SIG-M5 treated with dmso at 0.1 percent for 504 hours (cell line): ENCODE data around the gene LTA.
"Not testable (repeated sequence)": the region's sequence is repeated elsewhere in the genome, so short reads cannot be mapped to it uniquely, and the experiment has no call there.

Experiments
- DNase-seq: peaks from one replicate; lab custom pipeline; 2025; ENCODE audit not compliant: unreplicated experiment; lab: John Stamatoyannopoulos, UW

LTA gene

DNA sequence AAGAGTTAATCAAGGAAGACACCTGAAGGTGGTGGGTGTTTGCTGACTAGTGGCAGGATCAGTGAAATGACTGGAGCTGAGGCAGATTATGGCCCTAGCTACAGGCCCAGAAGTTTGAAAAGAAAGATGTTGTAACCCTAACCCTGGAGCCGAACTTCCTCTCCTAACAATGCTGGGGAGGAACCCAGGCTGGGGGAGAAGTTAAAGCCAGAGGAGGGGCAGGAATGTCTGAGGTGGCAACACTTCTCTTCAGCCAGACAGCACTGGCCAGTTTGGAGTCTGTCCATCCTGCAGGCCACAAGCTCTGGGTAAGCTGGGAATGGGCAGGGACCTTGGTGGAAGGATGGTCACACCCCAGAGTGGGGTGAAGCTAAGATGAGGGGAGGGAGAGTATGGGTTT, 13.9 kb downstream of the LTA start, which contains the start of gene LST1:
Gene LST1, plus strand, starts transcription at position 270 of the 400 bp plus-strand sequence. CDS start 1,023 bp downstream, outside the sequence.
- DNase-seq = peak; percentile 97

DNA sequence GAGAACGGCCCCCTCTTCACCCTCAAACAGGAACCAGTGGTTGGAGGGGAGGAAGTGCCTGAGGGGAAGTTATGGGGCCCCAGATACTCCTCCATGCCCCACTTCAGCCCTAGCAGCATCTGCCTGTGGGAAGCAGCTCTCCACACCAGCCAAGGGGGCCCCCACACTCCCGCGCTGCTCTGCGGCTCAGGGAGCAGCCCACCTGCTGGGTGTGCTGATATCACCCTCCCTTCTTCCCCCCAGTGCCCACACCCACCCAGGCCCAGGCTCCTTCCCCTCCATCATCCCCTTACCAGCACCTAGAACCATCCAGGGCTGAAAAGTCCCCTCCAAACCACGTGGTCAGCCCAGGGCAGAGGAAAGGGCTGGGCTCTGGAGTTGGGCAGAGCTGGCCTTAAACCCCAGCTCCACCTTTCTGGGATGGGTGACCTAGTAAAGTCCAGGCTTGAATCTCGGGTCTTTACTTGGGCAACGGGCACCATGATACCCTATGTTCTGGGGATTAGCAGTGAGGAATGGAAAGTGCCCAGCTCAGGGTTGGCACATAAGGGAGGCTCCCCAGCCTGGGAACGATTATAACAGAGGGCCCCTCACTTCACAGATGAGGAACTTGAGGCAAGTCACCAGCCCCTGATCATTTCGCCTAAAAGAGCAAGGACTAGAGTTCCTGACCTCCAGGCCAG, 14.7 kb downstream of the LTA start:
- peak; percentile 96 for DNase-seq

DNA sequence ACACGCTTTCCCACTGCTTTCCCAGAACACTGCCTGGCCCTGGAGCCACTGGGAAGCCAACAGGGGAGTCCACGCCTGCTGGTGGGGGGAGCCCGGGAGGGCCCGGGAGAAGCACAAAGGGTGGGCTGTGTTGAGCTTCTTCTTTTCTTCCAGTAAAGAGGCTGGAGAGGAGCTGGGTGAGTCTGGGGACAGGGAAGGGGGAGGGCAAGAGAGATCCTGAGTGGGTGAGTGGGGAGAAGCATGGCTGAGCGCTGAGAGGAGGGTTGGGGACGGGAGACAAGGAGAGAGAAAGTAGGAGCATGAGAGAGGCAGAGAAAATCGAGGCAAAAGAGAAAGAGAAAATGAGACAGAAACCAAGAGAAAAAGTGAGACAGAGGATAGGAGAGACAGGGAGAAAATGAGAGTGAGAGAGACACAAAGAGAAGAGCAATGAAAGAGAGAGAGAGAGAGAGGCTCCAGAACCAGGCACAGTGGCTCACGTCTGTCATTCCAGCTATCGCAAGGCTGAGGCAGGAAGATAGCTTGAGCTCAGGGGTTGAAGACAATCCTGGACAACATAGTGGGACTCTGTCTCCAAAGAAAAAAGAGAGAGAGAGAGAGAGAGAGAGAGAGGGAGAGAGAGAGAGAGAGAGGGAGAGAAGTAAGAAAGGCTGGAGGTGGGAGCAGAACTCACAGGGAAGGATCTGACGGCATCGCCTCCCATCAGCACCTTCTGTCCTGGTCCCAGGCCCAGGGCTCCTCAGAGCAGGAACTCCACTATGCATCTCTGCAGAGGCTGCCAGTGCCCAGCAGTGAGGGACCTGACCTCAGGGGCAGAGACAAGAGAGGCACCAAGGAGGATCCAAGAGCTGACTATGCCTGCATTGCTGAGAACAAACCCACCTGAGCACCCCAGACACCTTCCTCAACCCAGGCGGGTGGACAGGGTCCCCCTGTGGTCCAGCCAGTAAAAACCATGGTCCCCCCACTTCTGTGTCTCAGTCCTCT, 16.0 kb downstream of the LTA start:
- no peak for DNase-seq

DNA sequence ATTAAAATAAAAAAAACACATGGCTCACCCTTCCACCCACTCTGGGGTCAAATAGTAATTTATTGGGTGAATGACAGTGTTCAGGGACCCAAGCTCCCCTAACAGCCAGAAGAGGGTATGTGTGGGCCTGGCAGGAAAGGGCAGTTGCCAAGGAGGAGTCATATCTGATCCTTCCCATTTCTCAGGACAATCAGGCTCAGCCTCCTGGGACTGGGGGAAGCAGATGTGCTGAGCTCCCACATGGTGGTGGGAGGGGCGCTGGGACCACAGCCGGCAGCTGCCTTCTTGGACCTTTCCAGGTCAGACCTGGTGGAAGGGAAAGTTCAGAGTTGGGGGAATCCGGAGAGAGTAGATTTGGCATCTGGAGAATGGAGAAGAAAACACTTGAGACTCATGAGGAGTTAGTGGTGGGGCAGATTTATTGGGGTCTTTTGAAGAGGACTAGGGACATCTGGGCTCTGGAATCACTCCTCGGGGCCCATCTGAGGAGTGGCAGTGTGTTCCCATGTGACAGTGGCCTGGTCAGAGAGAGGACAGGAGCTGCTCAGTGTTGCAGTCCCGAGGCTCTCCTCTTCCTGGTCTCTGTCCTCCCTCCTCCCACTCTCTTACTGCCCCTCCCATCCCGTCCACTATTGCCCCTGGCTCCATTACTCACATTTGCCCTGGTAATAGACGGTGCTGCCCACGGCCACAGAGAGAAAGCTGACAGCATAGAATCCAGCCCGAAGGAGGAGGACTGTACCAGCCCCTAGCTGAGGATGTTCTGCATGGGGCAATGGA, 17.0 kb downstream of the LTA start:
- DNase-seq = no peak

DNA sequence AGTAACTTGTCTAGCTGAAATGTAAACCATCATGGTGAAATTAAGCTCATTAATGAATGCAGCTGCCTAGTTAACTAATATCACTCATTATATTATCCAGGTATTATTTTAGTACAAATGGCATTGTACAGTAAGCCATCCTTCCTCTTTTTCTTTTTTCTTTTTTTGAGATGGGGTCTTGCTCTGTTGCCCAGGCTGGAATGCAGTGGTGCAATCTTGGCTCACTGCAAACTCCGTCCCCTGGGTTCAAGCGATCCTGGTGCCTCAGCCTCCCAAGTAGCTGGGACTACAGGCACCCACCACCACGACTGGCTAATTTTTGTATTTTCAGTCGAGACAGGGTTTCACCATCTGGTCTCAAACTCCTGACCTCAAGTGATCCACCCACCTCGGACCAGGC, 18.6 kb downstream of the LTA start:
- DNase-seq = not testable (repeated sequence)

DNA sequence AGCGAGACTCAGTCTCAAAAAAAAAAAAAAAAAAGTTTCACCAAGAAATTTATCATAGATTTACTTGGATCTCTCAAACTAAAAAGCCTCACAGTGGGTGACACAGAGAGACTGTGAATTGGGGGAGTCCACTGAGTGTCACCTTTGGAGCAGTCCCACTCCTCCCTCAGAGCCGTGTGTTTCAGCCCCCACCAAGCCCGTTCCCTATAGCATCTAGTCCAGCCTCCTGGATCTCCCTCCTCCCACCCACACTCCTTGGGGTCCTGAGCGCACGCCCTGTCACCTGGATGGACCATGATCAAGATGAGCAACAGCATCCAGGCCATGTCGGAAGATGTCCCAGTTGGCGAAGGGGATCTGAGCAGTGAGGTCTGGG, 20.3 kb downstream of the LTA start:
- DNase-seq = no peak

DNA sequence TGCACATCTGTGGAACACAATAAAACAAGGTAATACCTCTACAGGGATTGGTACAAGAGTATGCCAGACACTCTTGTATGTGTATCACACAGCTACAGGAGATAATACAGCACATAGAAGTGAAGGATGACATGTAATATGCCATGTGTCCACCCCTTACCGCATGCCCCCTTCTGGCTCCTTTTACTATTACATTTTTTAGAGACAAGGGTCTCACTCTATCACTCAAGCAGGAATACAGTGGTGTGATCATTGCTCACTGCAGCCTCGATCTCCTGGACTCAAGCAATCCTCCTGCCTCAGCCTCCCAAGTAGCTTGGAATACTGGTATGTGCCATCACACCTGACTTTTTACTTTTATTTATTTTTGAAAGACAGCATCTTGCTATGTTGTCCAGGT, 24.9 kb downstream of the LTA start:
- peak; percentile 77 for DNase-seq

DNA sequence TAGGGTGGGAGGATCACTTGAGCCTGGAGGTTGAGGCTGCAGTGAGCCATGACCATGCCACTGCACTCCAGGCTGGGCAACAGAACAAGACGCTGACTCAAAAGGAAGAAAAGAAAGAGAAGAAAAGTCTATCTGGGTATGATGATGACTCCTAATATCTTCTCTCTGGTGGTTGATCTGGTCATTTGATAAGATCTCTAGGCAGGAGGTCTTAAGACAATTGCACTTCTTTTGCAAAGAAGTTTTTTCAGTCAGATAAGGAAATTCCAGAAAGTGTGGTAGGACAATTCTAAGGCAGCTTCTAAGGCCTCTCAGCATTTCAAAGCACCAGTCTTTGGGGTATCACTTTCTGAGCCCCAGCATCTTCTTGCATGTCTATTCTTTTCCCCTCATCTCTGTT, 35.2 kb downstream of the LTA start:
- no peak for DNase-seq

DNA sequence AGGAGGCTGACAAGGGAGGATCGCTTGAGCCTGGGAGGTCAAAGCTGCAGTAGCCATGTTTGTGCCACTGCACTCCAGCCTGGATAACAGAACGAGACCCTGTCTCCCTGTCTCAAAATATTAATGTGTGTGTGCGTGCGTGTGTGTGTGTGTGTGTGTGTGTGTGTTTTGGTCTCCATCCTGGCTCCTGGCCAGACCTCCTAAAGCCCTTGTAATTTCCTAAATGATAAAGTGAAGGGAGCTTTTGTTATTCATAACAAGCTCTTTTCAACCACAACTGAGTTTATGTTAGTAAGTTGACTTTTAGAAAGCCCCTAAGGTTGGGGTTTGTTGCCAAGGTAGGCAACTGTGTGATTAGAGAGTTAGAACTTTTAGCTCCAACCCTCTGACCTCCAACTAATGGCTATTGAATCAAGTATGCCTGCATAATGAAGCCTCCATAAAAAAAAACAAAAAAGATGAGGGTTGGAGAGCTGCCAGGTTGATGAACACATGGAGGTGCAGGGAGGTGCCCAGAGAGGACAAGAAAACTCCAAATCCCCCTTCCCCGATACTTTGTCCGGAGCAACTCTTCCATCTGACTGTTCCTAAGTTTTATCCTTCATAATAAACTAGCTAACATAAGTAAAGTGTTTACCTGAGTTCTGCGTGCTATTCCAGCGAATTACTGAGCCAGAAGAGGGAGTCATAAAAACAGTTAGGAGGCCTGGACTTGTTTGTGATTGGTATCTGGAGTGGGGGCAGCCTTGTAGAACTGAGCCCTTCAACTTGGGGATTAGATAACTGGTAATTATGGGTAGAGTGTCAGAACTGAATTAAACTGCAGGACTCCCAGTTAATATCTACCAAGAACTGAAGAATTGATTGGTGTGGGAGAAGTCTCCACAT, 37.7 kb downstream of the LTA start:
- no peak for DNase-seq

DNA sequence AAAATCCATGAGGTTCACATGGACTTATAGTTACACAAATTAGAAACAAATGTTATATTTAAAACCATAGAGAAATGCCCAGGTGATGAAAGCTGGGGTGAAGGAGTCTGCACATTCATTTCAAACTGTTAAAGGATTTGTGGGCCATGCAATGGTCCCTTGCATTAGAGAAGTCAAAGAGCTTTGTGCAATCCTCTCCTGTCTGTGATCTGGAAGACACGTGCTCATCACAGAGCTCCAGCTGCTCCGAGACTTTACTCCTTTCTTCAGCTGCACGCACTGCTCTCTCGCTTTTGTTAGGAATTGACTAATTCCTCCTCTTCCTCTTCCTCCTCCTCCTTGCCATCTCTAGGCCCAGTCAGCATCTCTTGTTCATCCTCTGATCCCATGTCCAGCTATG, 38.9 kb downstream of the LTA start:
- DNase-seq = peak; percentile 54

DNA sequence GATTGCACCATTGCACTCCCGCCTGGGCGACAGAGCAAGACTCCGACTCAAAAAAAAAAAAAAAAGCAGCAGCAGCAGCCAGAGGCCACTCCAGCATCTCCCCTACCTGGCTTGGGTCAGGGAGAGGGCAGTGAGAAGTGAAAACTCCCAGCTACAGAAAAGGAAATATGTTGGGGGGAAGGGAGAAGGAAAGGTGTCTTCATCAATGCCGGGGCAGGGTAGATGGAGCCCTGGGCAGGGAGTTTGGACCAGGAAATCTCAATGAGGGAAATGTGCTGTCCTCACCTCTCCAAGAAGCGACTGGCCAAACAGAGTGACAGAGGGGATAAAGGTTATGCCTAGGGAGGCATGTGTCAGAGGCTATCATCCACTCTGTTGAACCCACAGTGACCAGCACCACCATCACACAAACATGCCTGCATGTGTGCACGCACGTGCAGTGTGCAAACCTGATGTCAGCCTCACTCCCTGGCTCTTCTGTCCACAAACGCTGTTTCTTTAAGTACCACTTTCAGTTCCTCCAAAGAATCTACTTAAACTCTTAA, 42.1 kb downstream of the LTA start:
- DNase-seq = peak; percentile 73

DNA sequence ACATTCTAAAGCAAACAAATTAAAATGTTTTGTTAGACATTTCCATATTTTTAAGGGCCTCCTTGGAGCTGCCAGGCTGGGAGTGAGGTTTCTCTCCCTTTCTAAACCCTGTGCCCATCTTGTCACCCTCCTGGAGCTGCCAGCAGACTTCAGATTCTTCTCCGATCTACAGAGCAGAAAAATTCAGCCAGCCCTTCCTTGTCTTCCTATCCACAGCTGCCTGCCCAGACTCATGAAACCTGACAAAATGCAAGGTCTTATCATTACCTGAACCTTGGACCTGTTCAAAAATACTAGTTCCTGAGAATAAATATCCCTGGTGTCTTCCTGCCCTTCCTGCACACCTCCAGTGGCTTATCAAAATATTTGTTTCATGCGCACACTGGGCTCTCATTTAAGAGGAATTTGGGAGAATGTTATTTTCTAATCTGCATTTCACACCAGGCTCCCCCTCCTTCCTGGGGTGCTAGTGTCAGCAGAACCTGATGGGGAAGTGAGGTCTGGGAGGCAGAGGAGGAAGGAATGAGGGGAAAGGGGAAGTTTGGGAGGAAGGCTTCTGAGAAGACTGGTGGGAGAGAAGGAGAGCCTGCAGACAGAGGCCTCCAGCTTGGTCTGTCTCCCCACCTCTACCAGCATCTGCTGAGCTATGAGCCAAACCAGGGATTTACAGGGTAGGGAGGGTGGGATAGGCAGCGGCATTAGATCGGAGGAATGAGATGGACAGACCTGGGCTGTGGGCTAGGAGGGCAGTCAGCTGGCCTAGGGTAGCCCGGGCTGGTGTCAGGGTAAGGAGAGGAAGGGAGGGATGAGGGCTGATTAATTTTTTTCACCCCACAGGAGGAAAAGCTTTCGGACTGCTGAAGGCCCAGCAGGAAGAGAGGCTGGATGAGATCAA, 42.8 kb downstream of the LTA start, which contains the start of gene AIF1:
Gene AIF1, plus strand, starts transcription at position 551 of the 895 bp plus-strand sequence. Its CDS starts 96 bp downstream, at position 647.
- DNase-seq = peak; percentile 61

DNA sequence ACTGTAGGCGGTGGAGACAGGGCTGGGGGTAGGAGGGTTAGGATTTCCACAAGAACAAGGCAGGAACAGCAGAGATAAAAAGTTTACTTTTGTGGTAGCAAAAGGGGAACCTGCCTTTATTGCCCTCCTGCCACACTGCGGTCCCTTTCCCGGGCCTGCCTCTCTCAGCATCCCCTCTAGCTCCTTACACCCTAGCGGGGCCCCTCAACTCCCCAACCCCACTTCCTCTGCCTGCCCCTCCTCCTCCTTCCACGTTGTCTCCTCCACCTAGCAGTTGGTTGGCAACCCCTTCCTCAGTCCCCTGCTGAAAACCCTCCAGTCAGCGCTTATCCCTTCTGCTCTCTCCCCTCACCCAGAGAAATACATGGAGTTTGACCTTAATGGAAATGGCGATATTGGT, 43.7 kb downstream of the LTA start:
- DNase-seq = peak; percentile 92

DNA sequence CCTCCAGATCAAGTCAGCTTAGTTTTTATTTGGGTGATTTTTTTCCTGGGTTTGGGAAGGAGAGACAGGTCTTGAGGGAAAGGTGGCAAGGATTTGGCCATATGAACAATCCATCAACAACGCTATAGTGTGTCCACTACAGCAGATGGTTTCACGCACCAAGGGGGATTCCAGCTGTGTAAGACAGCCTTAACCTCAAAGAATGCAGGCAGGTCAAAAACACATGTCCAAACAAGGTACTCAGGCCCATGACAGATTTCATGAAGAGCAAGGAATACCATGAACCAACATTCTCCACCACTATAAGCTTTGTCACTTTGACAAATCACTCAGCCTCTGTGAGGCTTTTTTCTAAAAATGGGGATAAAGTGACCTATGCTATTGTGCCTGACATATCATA, 44.9 kb downstream of the LTA start:
- DNase-seq = no peak

DNA sequence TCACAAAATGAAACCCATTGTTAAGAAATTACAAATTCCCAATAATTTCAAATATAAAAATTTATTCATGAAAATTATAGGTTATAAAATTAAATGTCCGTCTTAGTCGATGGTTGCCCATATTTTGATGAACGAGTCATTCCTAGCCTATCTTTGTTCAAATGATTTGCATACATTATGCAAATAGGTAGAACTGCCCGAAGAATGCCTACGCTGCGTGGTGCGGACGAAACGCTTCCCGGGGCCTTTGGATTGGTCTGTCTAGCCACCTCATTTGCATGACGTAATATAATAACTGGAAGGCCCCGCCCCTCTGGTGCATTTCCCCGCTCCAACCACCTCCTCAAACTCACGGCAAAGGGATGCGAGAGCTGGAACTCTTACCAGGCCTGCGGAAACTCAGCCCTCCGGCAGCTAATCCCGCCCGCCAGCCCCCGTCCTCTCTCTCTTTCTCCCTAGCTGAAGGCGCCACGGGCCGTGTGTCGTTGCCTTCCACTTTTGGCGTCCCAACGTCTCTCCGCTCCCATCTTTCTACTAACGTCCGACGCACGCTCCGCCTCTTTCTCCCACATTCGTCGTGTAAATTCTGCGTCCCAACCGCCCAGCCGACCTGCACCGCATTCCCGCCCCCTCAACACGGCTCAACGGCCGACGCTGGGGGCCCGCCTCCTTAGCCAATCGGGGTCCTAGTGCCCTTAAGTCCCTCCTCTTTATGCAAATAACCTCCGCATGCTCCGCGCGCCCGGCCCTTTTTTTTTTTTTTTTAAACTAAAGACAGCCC, 47.9 kb downstream of the LTA start:
- peak; percentile 98 for DNase-seq

DNA sequence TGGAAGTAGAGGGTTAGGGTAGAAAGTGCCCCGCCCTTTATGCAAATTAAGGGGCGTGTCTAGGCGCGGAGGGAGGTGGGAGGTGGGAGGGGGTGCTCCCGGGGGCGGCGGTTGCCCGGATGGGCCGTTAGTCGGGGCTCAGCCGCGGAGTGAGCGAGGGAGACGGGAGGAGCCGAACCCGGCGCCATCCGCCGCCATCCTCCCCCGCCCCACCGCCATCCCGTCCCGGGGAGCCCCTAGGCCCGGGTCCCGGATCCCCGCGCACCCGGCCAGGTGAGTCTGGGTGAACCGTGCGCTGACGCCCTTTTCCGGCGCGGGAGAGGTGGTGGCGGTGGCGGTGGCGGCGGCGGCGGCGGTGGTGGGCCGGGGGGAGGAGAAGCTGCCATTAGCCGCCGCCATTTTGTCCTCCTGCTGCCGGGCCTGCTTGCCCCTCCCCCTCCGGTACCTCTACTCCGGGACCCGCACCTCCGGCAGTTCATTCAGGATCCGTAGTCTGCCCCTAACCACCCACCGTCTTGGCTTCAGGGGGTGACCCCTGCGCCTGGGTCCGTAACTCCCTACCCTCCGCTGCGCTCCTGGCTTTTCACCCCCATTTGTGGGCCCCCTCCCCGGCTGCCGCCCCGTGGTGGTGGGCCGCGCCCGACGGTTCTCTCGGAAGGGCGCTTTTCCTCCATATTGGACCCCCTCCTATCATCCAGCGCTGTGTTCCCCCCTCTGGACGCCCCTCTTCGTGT, 48.7 kb downstream of the LTA start, which contains the start of gene PRRC2A:
Gene PRRC2A, plus strand, starts transcription at position 130 of the 734 bp plus-strand sequence. CDS start 2,075 bp downstream, outside the sequence.
- DNase-seq = peak; percentile 71

DNA sequence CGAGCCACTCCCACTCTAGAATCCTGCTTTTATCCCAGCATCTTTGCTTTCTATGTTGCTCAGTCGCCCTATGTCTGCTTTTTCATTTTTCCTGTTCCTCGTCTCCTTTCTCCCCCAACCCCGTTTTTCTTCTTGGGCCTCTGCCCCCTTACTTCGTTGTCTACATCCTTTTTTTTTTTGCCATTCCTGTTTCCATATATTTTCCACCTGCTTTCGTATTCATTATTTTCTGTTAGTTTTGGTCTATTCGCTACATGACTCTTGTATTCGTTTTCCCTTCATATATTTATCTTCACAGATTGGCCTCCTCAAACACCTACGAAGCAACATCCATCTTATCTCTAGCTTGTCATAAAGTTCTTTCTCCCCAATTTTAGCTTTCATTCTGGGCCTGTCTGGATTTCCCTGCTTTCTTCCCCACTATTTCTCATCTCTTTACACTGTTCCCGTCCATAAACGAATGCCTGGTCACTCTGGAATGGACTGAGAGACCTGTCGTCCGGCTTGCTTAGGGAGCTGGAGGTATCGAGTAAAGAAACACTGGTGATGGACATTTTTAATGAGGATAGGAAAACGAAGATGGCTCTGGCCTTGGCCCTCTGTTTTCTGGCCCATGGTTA, 49.3 kb downstream of the LTA start:
- no peak for DNase-seq
